Testis (tissue), 3 donors: Measurements from ENCODE around the gene C22orf23. TPM values are rescaled to one million over a fixed set of nuclear protein-coding genes. Genes with fewer than 3 reads are reported as not detected.
"Not testable (repeated sequence)": the region's sequence is repeated elsewhere in the genome, so short reads cannot be mapped to it uniquely, and the experiment has no call there.

Experiments used
- DNase-seq: peaks from one replicate; pipeline ENCODE4 v3.0.0-alpha.2; 2019
- H3K27ac ChIP-seq, 2 donors: fragments of 200-600 bp; sonication (generic); one replicate each; pipeline ENCODE4 v1.5.1; 2019
- H3K27me3 ChIP-seq: fragments of 200-600 bp; sonication (generic); one replicate; pipeline ENCODE4 v1.5.1; 2019
- H3K36me3 ChIP-seq: fragments of 200-600 bp; sonication (generic); one replicate; pipeline ENCODE4 v1.5.1; 2017; ENCODE audit warnings: low read depth; ENCODE audit errors: missing control alignments
- H3K4me1 ChIP-seq: fragments of 200-600 bp; sonication (generic); one replicate; pipeline ENCODE4 v1.5.1; 2019
- H3K4me3 ChIP-seq, 2 donors: fragments of 200-600 bp; sonication (generic); one replicate each; pipeline ENCODE4 v1.5.1; 2017 to 2019
- H3K9me3 ChIP-seq: fragments of 200-600 bp; sonication (generic); one replicate; pipeline ENCODE4 v1.5.1; 2017
- POLR2A ChIP-seq: fragments of 450-650 bp; IDR thresholded peaks from one replicate; pipeline ENCODE4 v1.6.1; 2017; ENCODE audit warnings: antibody characterized with exemption, mild to moderate bottlenecking, moderate library complexity
- WGBS, 2 donors: methylation state at CpG; one replicate each; pipeline ENCODE4 v1.1.5; 2018; 5-methylcytosine and 5-hydroxymethylcytosine counted together
- intact Hi-C: fragments of 100-400 bp; cut with DNase I; formaldehyde crosslinking; loops from one replicate; pipeline ENCODE4 v1.15.1; 2023; ENCODE audit warnings: low total_unique reads
- polyA plus RNA-seq: library from polyadenylated mRNA; stranded (reverse); fragments of 350-450 nt; fragmentation: Illumina TruSeq; extraction: RNeasy Lipid Tissue Mini Kit (QIAGEN cat#74804); gene quantifications from one replicate; pipeline ENCODE4 v1.2.3, GENCODE V29; 2014; ENCODE audit warnings: low read depth, low replicate concordance; ENCODE audit not compliant: insufficient read depth
- total RNA-seq, 2 donors: library from RNA; depleted of rRNA; stranded (reverse); fragments of >200 nt; gene quantifications; one replicate each; pipeline ENCODE4 v1.2.3, GENCODE V29; 2016
- TF ChIP-seq, protein P1 (sequence below), 3 experiments: fragments of 450-650 bp in 2 of 3; fragments of 200-600 bp in 1 of 3; sonication (generic) in 1 of 3; IDR thresholded peaks; one replicate each; pipeline ENCODE4 v1.5.1; 2016 to 2019; ENCODE audit warnings: antibody characterized with exemption in 3 of 3, mild to moderate bottlenecking in 2 of 3, moderate library complexity in 1 of 3

The C22orf23 gene
- total and polyA plus RNA-seq, 3 donors from 2014 or later: 50.9 to 241 (median 70.9) TPM

DNA sequence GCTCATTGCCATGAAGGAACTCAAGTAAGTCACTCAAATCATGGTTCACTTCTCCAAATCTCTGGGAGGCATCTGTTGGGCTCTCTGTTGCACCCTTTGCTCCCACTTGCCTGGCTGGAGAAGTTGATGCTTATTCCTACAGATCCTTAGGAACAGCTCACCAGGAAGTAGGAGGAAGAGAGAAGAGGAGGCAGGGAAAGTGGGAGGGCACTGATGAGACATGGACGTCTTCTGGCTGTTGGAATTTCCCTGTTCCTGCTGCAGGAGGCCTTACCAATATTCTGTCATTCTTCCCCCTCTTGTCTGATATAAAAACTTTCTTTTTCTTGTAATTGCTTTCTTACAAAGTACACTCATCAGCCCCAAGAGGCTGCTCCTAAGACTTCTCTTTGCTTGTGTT is 13.7 kb upstream of the C22orf23 start:
- Histone ChIP-seq H3K4me3 (no peak overlapping the region), H3K27me3 (no peaks in the 10 kb centered on the region), H3K4me1 (peaks cover 15% of the 10 kb centered on the region), H3K36me3 (no peaks in the 10 kb centered on the region), H3K9me3 (no peaks in the 10 kb centered on the region), H3K27ac (no peak overlapping the region)
- 56 to 67% methylated on average over 1 of the region's 1 CpG for WGBS, 2 donors
- DNase-seq: no peak
- intact Hi-C loops: no loop called here
- TF ChIP-seq, protein P1, sequence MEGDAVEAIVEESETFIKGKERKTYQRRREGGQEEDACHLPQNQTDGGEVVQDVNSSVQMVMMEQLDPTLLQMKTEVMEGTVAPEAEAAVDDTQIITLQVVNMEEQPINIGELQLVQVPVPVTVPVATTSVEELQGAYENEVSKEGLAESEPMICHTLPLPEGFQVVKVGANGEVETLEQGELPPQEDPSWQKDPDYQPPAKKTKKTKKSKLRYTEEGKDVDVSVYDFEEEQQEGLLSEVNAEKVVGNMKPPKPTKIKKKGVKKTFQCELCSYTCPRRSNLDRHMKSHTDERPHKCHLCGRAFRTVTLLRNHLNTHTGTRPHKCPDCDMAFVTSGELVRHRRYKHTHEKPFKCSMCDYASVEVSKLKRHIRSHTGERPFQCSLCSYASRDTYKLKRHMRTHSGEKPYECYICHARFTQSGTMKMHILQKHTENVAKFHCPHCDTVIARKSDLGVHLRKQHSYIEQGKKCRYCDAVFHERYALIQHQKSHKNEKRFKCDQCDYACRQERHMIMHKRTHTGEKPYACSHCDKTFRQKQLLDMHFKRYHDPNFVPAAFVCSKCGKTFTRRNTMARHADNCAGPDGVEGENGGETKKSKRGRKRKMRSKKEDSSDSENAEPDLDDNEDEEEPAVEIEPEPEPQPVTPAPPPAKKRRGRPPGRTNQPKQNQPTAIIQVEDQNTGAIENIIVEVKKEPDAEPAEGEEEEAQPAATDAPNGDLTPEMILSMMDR (IDR thresholded peaks at IDR 0.05): no peak
- TF ChIP-seq POLR2A: no peak

DNA sequence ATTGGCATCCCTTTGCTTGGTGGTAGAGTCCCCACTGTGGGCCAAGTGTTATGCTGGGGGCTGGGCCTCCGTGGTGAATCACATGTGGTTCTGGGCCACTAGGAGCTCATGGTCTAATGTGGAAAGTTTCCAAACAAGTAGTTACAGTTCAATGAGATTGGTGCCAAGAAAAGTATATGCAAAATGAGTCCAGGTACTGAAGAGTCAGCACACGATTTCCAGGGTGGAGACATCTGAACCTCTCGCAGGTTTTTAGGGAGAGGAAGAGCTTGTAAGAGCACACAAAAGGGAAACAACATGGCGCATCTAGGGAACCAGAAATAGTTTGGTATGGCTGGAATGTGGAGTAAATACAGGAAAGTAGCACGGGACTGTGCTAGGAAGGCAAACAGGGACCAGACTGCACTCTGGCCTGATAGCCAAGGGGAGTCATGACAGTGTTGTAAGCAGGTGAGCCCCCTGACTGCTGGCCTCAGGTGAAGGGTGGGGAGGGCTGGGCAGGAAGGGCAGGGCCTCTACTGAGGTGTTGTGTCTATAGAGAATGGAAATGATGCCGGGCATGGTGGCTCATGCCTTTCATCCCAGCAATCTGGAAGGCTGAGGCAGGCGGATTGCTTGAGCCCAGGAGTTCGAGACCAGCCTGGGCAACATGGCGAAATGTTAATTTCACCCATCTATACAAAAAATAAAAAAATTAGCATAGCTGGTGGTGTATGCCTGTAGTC is 12.7 kb upstream of the C22orf23 start:
- Histone ChIP-seq H3K4me1 (peaks cover 14% of the 10 kb centered on the region), H3K4me3 (no peak overlapping the region), H3K9me3 (no peaks in the 10 kb centered on the region), H3K27me3 (no peaks in the 10 kb centered on the region), H3K27ac (no peak overlapping the region), H3K36me3 (no peaks in the 10 kb centered on the region)
- no peak for DNase-seq
- TF ChIP-seq POLR2A: no peak
- TF ChIP-seq, protein P1 (IDR thresholded peaks at IDR 0.05): no peak
- intact Hi-C loops: no loop called here
- 74 to 81% methylated on average over 9 of the region's 9 CpGs for WGBS, 2 donors

DNA sequence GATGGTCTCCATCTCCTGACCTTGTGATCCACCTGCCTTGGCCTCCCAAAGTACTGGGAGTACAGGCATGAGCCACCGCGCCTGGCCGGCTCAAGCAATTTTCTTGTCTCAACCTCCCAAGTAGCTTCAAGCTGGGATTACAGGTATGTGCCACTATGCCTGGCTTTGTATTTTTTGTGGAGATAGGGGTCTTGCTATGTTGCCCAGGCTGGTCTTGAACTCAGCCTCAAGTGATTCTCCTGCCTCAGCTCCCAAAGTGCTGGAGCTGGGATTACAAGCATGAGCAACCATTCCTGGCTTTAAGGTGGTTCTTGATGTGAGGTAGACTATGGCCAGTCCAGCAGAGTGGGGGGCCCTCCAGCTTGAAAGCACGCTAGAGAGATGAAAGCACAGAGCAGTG is 7.7 kb upstream of the C22orf23 start:
- Histone ChIP-seq H3K9me3 (no peaks in the 10 kb centered on the region), H3K27me3 (no peaks in the 10 kb centered on the region), H3K4me1 (peaks cover 4% of the 10 kb centered on the region), H3K4me3 (no peak overlapping the region), H3K36me3 (no peaks in the 10 kb centered on the region), H3K27ac (no peak overlapping the region)
- intact Hi-C loops: no loop called here
- no peak for DNase-seq
- WGBS, 2 donors: 95 to 96% methylated on average over 4 of the region's 4 CpGs
- TF ChIP-seq POLR2A: no peak
- TF ChIP-seq, protein P1 (IDR thresholded peaks at IDR 0.05): no peak

DNA sequence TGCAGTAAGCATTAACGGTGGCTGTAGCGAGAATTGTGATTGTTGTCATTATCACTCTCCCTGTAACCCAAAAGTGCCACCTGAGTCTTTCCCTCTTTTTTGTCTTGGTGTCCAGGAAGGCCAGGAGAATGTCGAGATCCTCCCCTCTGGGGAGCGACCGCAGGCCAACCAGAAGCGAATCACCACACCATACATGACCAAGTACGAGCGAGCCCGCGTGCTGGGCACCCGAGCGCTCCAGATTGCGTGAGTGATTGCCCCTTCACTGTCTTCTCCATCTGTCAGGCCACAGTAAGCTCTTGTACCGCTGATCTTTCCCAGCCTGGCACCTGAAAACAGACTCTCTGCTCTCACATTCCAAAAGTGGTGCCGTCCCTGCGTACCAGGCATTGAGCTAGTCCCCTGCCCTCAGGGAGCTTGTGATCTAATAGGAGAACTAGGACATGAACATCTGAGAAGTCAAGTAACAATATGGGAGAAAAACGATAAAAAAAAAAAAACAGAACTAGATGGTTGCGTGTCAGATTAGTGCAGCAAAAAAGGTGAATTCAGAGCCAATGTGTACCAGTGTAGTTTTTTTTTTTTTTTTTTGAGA is 5.9 kb upstream of the C22orf23 start:
- Histone ChIP-seq H3K4me1 (peaks cover 5% of the 10 kb centered on the region), H3K36me3 (no peaks in the 10 kb centered on the region), H3K9me3 (no peaks in the 10 kb centered on the region), H3K27ac (no peak overlapping the region), H3K4me3 (no peak overlapping the region), H3K27me3 (no peaks in the 10 kb centered on the region)
- intact Hi-C loops: no loop called here
- TF ChIP-seq, protein P1 (IDR thresholded peaks at IDR 0.05): no peak
- no peak for TF ChIP-seq POLR2A
- 96% methylated on average over 17 to 18 of the region's 18 CpGs for WGBS, 2 donors
- no peak for DNase-seq

DNA sequence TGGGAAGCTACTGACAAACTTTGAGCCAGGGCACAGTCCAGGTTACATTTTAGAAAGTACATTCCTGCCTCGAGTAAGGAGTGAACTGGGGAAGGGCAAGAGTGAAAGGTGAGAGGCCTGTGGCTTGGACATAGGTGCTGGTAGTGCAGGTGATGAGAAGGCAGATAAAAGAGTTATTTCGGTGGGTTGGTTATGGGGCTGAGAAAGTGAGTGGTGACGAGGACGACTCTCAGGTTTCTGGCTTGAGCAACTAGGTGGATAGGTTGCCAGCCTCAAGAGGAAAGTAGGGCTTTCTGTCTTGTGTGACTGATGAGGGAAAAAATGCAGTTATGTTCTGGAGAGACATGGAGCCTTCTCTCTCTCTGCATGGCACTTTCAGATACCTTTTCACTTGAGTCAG is 3.8 kb upstream of the C22orf23 start:
- intact Hi-C loops: no loop called here
- Histone ChIP-seq H3K9me3 (no peaks in the 10 kb centered on the region), H3K27me3 (no peaks in the 10 kb centered on the region), H3K36me3 (no peaks in the 10 kb centered on the region), H3K27ac (no peak overlapping the region), H3K4me1 (peaks cover 14% of the 10 kb centered on the region), H3K4me3 (no peak overlapping the region)
- no peak for DNase-seq
- TF ChIP-seq, protein P1 (IDR thresholded peaks at IDR 0.05): no peak
- TF ChIP-seq POLR2A: no peak
- WGBS, 2 donors: 77 to 85% methylated on average over 4 of the region's 4 CpGs

DNA sequence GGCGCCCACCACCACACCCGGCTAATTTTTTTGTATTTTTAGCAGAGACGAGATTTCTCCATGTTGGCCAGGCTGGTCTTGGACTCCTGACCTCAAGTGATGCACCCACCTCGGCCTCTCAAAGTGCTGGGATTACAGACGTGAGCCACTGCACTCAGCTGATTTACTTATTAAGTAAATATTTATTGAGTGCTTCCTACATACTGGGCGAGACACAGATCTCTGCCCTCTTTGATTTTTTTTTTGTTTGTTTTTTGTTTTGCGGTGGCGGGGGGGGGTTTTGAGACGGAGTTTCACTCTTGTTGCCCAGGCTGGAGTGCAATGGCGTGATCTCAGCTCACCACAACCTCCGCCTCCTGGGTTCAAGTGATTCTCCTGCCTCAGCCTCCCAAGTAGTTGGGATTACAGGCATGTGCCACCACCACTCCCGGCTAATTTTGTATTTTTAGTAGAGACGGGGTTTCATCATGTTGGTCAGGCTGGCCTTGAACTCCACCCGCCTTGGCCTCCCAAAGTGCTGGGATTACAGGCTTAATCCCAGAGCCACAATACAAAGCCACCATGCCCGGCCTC is 2.5 kb upstream of the C22orf23 start:
- H3K4me3 ChIP-seq, H3K36me3 ChIP-seq, H3K9me3 ChIP-seq, H3K27me3 ChIP-seq, H3K27ac ChIP-seq, intact Hi-C loops, DNase-seq: not testable (repeated sequence)
- WGBS, 2 donors: 83 to 85% methylated on average over 15 of the region's 15 CpGs
- H3K4me1 ChIP-seq: peaks cover 14% of the 10 kb centered on the region
